GM21423 (cell line): ENCODE data around the gene STUM.
"Not testable (repeated sequence)": the region's sequence is repeated elsewhere in the genome, so short reads cannot be mapped to it uniquely, and the experiment has no call there.

ENCODE experiments used
- ATAC-seq: cut with Tn5 transposase; IDR thresholded peaks from one replicate; pipeline ENCODE4 v1.9.1; 2021; ENCODE audit warnings: mild to moderate bottlenecking, moderate library complexity; ENCODE audit not compliant: unreplicated experiment

The STUM gene

DNA sequence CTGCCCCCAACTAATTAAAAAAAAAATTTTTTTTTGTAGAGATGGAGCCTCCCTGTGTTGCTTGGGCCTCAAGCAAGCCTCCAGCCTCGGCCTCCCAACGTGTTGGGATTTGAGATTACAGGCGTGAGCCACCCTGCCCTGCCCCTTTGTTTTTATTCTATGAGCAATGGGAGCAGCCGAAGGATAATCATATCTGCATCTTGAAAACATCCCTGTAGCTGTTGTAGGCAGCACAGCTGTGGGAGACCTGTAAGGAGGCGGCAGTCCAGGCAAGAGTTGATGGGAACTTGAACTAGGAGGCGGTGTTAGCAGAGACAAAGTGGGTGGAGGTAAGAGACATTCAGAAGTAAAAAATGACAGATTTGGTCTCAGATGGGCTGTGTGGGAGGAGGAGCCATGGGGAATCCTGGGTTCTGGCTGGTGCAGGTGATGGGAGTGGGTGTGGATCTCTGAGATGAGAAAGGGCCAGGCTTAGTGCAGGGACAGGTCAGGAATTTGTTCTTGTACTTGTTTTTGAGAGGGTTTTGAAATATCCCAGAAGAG, 31.3 kb downstream of the STUM start:
- ATAC-seq: no peak

DNA sequence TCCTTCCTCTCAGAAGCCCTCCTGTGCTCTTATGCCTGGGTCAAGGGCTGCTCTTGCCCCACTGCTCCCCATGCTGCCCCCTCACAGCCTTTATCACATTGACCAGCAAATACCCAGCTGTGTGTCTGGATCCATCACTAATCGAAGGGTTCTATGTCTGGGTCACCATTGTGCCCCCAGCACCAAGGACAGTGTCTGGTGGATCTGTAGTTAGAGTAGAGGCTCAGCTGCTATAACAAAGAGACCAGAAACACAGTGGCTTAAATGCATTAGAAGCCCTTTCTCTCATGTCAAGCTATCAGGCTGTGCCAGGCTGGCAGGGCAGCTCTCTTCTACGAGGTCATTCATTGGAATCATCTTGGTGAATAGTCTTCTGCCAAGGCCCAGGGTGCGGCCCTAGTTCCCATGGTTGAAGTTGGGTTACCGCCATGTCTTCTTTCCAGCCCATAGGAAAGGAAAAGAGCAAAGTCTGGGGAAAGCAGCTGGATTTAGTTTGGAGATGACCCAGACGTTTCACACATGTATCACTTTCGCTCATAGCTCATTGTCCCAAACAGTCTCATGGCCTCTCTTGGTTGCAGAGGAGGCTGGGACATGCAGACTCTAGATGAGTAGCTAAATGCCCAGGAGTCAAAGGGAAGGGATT, 32.2 kb downstream of the STUM start:
- no peak for ATAC-seq

DNA sequence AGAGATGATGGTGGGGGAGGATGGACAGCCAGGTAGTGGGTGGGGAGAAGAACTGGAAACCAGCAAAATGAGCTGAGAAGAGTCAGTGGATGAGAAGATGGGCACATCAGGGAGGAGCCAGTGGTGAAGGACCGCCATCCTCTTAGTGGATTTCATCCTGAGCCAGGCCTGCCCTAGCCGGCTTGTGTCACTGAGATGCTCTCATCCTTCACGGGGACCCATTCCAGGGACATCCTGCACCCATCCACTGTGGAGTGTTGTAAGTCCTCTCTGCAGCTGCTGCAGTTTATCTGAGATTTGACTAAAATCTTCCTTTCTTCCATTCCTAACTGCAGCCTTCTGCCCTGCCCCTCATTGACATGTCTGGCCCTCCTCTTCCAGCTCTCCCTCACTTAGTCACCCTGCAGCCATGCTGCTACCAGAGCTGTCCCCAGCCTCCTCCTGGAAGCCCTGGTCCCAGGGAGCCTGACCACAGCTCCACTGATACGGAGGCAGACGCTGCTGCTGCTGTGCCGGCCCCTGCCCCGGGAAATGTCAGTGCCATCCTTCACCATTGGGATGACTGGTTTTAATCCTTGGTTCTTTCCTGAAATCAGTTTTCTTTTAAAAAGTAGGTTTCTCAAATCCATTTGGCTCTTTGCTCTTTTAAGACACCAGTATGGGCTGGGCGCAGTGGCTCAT, 33.2 kb downstream of the STUM start:
- ATAC-seq: no peak

DNA sequence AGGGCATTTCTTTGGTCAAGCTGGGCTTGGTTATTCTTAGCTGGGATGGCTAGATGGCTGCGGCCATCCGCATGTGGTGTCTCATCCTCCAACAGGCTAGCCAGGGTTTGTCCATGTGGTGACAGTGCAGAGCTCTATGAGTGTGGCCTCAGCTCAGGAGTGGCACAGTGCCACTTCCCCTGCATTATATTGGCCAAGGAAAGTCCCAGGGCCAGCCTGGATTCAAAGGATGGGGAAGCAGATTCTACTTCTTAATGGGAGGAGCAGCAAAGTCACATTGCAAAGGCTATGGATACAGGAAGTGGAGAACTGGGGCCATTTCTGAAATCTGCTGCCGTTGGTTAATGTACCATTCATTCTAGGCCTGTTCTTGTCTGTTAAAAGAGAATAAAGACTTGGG, 34.4 kb downstream of the STUM start:
- ATAC-seq: no peak

DNA sequence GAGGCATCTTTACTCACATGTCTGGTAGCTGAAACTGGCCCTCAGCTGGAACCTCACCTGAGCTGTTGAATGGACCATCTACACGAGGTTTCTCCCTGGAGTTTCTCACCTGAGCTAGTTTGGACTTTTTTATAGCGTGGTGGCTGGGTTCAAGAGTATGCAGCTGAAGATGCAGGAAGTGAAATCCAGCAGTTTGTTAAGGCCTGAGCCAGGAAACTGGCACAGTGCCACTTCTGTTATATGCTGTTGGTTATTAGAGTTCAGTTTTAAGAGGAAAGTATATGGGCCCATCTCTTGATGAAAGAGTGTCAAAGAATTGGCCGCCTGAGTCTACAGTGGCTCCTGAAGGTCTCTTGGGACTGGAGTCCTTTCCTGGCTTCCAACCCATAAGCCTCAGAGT, 35.6 kb downstream of the STUM start:
- no peak for ATAC-seq

DNA sequence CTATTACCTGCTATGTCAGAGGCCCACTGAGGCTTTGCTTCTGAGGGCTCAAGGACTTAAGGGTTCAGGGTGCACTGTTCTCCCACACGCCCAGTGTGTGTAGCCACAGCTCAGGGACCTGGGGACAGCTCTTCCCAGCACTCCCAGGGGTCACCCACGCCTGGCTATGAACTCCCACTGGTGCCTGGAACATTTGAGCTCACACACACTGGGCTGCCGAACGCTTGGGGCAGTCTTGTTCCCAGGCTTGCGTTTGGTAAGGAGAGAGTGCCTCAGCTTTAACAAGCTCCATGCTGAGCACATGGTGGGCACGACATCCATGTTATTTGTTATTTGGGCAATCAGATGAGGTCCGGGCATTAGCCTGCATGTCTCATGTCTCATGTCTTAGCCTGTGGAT, 37.6 kb downstream of the STUM start:
- ATAC-seq: no peak

DNA sequence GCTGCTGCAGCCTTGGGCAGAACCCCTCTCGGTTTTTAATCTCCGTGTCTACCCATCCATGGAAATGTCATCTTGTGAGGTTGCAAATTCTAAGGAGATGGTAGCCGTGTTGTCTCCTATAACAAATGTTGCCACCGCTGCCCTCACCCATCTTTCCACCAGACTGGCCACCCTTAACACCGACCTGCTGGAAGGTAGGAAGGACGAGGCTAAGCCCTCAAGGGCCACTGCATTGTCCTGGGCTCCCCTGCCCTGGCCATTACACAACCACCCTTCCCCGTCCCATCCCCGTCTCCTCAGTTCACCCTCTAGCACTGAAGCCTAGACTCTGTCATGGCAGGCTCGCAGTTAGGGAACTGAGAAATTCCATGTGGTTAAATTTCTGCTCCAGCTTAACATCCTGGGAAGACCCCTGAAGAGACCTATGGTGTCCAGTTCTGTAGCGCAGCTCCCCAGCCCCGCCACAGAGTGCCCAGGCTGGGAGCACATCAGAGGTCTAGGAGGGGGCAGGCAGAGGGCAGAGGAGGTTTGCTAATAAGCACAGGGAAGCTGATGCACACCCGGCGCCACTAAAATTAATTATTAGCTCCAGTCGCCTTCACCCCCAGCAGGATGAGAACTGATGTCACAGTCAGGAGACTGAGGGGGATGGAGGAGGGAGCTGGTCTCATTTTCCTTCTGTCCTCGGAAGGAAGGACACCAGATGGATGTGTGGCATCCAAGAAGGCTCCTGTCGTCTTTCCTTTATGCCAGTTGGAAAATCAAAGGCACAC, 38.3 kb downstream of the STUM start:
- ATAC-seq: no peak

DNA sequence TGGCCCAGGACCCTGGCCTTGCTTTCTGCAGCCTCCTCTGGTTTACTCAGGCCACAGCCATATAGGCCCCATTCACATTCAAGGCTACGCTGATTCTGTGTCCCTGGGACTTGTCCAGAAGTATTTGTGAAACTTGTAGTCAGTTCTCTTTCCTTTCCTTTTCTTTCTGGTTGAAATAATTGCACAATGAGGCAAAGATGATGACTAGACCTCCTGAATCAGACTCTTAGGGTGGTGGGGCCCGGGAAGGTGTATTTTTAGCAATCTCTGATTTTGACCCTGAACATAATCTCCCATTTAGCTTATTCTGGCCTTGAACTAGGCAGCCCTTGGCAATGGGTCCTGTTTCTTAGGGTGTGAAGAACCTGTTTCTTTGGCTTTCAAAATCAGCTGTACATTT, 39.9 kb downstream of the STUM start:
- no peak for ATAC-seq

DNA sequence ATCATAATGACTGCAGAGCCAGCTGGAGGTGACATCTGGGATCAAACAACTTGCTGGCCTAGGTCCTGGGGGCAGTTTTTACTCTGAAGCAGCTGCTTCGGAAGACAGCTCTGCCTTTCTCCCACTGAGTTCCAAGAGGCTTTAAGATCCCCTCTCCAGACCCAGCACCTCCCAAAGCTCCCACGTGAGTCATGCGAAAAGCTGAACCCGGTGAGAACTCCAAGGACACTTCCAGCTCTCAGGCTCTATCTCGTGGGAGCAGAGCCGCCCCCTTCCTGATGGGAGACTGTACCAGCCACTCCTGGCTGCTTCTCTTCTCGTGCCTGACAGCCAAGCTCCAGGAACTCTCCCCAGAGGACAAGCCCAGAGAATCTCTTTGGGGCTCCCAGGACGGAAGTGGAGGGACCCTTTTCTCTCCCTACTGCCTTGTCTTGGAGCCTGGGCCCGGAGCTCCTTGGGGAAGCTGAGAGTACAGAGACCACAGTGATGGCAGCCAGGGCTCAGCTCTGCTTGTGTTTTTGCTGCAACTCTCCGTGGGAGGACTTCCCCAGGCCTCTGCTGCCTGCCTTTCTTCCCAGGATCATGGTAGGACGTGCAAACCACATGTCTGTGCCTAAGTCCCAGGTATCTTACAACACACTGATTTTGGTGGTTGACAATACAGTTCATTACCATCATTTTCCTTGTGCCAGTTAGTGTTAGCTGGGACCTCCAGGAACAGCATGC, 40.6 kb downstream of the STUM start:
- no peak for ATAC-seq

DNA sequence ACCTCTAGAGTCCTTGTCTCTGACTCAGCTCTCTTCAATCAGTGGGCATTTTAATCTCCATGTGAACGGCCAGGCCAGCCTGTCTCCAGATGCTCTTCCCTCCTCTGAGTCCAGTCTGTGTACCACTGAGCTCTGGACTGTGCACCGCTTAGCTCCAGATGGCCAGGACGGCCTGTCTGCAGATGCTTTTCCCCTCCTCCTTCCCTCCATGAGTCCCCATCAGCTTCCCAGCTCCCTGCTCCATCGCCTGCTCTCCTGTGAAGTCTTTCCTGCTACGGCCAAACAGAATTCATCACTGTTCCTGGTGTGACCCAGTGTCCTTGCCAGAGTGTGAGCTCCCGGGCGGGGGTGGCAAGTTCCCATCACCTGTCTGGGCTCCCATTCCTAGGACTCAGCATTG, 42.0 kb downstream of the STUM start:
- ATAC-seq: no peak

DNA sequence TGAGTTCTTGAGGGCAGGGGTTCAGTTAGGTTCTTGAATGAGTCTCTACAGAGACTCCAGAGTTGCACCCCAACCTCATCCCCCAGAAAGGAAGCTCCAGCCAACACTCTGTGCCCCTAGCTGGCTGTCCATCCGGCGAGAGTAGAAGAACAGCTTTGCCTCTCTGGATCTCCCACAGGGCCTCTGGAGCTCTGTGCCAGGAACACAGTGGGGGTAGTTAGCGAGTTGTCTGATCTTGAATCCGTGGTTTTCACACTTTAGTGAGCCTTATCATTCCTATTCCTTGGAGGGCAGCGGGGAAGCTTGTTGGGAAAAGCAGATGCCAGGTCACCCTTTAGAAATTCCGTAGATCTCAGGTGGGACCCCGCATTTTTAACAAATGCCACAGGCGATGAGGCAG, 45.0 kb downstream of the STUM start:
- no peak for ATAC-seq

DNA sequence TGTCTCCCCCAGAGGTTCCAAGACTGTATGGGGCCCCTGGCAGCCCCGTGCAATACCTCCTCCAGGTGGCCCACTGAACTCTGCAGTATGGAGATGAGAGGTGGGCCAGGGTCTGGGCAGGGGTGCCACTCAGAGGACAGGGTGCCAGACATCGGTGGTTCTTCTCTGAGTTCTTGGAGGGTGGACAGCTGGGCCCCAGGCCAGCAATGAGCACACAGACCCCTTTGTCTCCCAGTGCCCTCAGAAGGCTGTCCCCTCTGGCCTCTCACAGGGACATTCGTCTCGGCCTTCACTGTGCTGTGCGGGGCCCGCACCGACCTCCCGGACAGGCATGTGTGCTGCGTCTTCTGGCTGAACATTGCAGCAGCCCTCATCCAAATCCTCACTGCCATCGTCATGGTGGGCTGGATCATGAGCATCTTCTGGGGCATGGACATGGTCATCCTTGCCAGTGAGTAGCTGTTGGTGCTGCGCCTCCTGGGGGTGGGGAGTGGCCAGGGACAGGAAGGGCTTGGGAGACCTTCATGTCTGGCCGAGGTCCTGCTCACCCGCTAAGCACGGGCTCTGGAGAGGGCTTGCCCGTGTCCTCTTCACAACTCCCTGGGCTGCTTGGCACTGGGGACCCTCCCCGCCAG, 48.1 kb downstream of the STUM start:
- no peak for ATAC-seq

DNA sequence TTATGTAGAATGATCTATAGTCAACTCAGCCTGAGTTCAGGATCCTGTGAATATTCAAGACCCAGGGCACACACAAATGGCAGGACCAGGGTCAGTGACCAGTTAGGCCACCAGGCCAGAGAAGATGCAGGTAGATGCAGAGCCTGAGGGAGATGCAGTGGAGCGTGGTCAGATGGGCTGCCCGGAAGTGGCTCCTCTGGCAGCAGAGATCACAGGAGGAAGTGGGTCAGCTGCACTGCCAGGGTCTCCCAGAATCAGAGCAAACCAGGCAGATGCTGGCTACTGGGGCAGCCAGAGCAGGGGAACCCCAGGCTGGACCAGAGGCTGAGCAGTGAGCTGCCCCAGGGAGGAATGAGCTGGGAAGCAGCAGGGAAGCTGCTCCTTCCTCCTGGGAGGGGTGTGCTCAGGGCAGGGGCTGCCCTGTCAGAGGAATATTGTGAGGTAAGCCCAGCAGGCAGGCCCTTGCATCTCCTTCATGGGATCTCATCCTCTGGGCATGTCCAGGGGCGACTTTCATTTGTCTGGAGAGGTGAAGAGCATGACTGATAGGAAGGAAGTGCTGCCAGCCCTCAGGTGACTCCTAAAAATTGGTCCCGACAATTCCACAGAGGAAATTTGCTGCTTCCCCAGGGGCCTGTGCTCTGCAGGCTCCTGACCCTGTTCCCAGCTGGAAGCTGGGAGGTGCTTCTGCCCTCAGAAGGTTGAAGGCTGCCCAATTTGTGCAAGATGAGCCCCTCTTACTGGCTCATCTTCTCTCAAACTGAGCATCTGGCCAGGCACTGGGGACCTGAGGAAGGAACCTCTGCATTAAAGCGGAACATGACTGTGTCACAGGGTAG, 49.3 kb downstream of the STUM start:
- no peak for ATAC-seq

DNA sequence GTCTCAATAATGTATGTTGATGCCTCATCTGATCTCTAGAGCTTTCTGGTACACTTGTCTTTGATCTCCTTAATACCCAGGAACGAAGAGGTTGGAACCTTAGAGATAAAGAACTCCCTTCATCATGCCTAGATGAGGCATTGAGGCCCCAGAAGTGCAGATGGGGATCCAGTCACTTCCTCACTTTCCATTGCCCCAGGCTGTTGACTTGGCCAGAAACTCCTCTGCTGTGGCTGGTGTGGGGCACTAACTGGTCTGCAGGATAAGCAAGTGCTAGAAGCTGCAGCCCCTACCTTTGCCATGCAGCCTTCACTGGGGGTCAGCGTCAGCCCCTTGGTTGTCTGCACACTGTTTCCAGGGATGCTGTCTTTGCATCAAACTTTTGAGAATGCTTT, 49.9 kb downstream of the STUM start:
- ATAC-seq: no peak

DNA sequence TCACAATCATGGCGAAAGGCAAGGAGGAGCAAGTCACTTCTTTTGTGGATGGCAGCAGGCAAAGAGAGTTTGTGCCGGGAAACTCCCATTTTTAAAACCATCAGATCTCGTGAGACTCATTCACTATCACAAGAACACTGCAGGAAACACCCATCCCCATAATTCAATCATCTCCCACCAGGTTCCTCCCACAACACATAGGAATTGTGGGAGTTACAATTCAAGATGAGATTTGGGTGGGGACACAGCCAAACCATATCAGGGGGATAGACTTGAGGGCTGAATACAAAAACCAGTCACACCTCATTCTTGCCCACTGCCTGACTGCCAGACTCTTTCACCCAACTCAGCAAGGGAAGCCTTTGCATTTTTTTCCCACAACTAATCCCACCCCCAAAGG, 50.4 kb downstream of the STUM start:
- ATAC-seq: not testable (repeated sequence)

DNA sequence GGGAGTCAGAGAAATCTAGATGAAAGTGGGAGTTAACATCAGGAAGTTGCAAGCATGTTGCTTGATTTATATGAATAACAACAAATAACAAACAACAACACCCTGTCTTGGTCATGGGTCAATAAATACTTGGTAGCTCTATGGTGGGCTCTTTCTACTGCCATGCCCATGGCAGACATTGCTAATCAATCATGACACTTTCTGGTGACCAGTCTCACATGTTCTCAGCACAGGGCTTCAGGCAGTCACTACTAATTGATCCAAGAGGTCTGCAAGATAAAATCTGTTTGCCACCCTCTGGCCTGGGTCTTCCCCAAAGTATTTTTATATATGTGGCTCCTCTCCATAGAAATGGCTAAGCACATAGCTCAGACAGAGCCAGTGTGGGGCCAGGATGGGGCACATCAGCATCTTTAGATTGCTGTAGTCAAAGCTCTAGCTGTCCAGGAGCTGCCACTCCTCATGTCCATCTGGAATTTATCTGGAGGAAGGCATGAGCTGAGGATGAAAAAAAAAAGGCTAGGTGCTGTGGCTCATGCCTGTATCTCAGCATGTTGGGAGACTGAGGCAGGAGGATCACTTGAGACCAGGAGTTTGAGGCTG, 51.2 kb downstream of the STUM start:
- ATAC-seq: no peak

DNA sequence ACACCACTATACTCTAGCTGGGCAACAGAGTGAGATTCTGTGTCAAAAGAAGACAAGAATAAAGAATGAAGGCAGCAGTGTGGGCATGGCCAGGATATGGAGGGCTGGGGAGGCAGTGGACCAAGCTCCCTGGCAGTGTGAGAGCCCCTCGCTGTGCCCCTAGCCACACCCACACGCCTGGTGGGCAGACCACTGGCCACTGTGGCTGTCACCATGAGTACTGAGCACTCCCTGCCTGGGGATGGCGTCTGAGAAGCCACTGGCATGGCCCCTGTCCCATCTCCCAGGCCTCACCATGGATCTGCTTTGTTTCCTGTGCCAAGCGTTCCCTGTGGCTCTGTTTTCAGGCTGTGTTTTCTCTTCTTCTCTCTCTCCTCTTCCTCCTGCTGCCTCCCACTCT, 51.7 kb downstream of the STUM start:
- ATAC-seq: no peak

DNA sequence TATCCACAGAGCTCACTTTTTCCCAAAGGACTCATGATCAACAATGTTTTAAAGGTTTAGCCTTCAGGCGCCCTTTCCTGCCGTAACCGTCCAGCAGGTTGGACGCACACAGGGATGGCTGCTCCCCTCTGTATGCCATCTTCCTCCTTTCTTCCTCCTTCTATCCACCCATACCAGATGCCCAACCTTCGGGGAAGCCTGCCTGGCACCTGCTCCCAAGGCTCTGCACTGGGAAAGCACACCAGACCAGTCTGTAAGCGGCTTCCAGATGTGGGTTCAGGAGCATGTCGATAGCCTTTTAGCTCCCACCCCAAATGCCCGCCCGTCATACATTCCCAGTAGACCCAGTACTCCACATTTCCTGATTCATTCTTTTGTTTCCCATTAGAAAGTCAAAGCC, 52.9 kb downstream of the STUM start:
- ATAC-seq: no peak

DNA sequence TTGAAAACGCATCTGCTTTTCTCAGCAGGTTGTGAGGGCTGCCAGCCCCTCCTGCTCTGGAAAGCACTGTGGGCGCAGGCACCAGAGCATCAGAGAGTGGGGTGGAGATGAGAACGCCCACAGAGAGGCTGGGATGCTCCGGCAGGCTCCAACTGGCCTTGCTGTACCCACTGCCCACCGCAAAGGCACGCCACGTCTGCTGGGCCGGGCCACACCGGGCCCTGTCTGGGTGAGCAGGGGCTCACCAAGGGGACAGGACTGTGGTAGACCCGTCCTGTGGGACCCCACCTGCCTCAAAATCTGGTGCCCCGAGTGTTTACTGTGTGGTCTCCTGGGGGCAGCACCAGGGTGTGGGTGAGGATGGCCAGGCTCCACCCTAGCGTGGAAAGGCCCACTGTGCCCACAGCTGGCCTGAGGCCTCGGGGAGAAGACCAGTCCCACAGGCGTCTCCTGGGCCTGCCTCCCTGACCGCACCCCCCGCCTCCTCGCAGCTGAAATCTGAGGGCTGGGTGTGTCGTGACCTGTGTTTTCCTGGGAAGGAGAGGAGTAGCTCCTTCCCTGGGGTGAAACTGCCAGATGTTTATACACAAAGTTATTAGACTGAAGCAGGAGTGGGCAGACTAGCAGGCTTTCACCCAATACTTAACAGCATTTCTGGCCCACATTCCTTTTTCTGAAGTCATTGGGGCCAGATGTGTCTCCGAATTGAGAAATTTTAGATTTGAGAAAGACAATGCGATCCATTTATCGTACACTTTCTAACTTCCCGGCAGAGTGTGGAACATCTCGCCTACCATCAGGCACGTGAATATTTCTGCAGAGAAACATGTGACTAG, 53.8 kb downstream of the STUM start:
- no peak for ATAC-seq
